ENCODE results near the gene LINGO1.

Gene LINGO1

DNA sequence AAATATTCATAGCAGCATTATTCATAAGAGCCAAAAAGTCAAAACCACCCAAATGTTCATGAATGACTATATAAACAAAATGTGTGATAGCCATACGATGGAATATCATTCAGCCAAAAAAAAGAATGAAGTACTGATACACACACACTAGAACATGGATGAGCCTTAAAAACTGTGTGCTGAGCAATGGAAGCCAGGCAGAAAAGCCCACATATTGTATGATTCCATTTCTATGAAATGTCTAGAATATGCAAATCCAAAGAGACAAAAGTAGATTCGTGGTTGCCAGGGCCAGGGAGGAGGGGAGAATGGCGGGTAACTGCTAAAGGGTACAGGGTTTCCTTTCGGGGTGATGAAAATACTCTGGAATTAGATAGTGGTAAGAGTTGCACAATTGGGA is 37.2 kb upstream of the LINGO1 start:
- Histone ChIP-seq H3K27ac (ENCODE audit: low read length) (no peak overlapping the region), H3K27me3 (ENCODE audit: control insufficient read depth, insufficient read depth, low read length) (no peaks in the 10 kb centered on the region), H3K36me3 (ENCODE audit: control insufficient read depth, insufficient read depth, low read length) (no peaks in the 10 kb centered on the region), H3K4me1 (ENCODE audit: control insufficient read depth, insufficient read depth, low read length) (no peaks in the 10 kb centered on the region; the same call in 1 of the 2 replicates), H3K9me3 (ENCODE audit: control insufficient read depth, insufficient read depth, low read length) (no peaks in the 10 kb centered on the region), H3K4me3 (ENCODE audit: low read length) (no peak overlapping the region)
- no peak for DNase-seq (ENCODE audit: low read depth, low spot score)
- WGBS (ENCODE audit: insufficient coverage, insufficient read length), result no CpG with 5 or more reads among the region's 4 CpGs

DNA sequence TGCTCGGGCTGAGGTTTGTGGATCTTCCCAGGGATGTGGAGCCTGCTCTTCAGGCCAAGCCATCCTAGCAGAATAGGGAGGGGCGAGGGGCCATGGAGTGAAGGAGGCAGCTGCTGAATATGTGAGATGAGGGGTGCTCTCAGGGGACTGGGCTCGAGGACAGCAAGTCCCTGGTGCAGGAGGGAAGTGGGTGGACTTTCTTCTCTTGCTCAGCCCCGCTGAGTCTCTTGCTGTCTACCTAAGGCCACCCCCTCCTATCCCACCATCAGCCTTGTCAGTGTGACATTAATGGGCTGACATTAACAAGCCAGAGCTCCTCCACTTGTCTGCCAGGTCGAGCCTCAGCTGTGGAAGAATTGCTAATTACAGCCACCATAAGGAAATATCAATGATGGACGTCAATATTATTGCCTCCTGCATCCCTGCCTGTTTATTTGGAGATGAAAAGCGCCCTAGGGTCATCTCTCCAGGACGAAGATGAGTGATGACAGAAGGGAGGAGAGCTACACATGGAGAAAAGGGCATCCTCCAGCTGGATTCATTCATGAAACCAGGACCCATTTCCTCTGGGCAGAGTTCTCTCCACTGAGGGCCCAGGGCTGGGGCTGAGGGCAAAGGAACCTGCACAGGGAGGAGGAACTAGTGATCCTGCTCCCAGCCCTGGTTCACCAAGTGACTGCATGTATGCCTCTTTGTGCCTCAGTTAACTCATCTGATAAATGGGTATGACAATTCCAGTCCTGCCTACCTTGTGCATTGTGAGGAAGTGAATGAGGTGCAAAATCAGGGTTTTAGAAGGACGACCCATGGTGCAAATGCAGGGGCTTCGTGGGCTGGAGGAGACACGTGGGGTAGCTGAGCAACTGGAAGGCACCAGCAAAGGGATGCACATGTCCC is 34.9 kb upstream of the LINGO1 start:
- H3K4me3 ChIP-seq (ENCODE audit: low read length), result no peak overlapping the region
- H3K4me1 ChIP-seq (ENCODE audit: control insufficient read depth, insufficient read depth, low read length), result no peaks in the 10 kb centered on the region
- H3K9me3 ChIP-seq (ENCODE audit: control insufficient read depth, insufficient read depth, low read length), result no peaks in the 10 kb centered on the region
- no peaks in the 10 kb centered on the region for H3K27me3 ChIP-seq (ENCODE audit: control insufficient read depth, insufficient read depth, low read length)
- H3K36me3 ChIP-seq (ENCODE audit: control insufficient read depth, insufficient read depth, low read length), result no peaks in the 10 kb centered on the region
- WGBS (ENCODE audit: insufficient coverage, insufficient read length), result no CpG with 5 or more reads among the region's 11 CpGs
- H3K27ac ChIP-seq (ENCODE audit: low read length), result no peak overlapping the region
- DNase-seq (ENCODE audit: low read depth, low spot score), result no peak

DNA sequence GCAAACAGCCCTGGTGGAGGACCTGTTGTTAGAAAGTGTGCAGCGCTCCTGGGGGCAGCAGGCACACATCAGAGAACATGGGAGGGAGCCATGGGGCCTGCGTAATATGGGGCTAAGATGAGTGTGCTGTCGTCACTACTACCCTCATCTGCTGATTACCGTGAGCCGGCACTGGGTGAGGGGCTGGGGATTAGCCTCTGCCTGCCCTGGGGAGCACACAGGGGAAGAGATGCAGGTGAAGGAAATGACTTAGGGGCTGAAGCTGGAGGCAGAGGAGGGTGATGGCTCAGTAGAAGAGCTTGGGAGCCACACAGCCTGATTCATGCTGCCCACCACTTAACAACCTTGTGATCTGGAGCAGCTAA is 33.6 kb upstream of the LINGO1 start:
- no peak for DNase-seq (ENCODE audit: low read depth, low spot score)
- Histone ChIP-seq H3K36me3 (ENCODE audit: control insufficient read depth, insufficient read depth, low read length) (no peaks in the 10 kb centered on the region), H3K27ac (ENCODE audit: low read length) (no peak overlapping the region), H3K9me3 (ENCODE audit: control insufficient read depth, insufficient read depth, low read length) (no peaks in the 10 kb centered on the region), H3K27me3 (ENCODE audit: control insufficient read depth, insufficient read depth, low read length) (no peaks in the 10 kb centered on the region), H3K4me3 (ENCODE audit: low read length) (no peak overlapping the region), H3K4me1 (ENCODE audit: control insufficient read depth, insufficient read depth, low read length) (no peaks in the 10 kb centered on the region)
- no CpG with 5 or more reads among the region's 5 CpGs for WGBS (ENCODE audit: insufficient coverage, insufficient read length)

DNA sequence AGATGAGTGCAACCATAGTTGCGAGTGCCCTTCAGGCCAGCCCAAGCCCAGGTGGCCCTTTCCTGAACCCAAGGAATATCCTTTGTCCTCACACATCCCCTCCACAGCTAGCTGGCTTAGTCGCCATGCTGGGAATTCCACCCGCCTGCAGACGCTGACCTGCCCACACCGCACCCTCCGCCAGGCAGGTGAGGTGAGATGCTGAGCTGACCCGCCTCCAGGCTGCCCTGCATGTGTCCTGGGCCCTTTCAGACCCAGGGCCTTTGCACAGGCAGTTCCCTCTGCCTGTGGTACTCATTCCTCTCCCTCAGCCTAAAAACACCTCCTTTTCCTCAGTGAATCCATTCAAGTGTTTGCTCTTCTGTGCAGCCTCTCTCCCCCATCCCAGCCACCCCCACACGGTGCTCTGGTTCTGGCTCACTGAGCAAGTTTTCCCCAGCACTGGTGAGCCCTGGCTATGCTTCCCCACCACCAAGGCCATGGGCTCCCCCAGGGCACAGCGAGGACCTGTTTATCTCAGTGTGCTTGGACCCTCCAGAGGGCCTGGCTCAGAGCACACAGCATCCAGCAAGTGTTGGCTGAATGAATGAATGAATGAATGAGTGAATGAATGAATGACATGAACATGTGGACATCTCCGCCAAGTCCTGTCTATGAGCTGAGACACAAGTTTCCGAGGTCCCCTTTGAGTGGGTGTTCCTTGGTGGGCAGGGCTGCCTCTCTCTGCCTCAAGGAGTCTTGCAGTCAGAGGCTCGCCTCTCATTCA is 33.0 kb upstream of the LINGO1 start:
- H3K9me3 ChIP-seq (ENCODE audit: control insufficient read depth, insufficient read depth, low read length), result no peaks in the 10 kb centered on the region
- H3K27ac ChIP-seq (ENCODE audit: low read length), result no peak overlapping the region
- H3K36me3 ChIP-seq (ENCODE audit: control insufficient read depth, insufficient read depth, low read length), result no peaks in the 10 kb centered on the region
- H3K27me3 ChIP-seq (ENCODE audit: control insufficient read depth, insufficient read depth, low read length), result no peaks in the 10 kb centered on the region
- no CpG with 5 or more reads among the region's 12 CpGs for WGBS (ENCODE audit: insufficient coverage, insufficient read length)
- no peak for DNase-seq (ENCODE audit: low read depth, low spot score)
- H3K4me1 ChIP-seq (ENCODE audit: control insufficient read depth, insufficient read depth, low read length), result no peaks in the 10 kb centered on the region
- no peak overlapping the region for H3K4me3 ChIP-seq (ENCODE audit: low read length)

DNA sequence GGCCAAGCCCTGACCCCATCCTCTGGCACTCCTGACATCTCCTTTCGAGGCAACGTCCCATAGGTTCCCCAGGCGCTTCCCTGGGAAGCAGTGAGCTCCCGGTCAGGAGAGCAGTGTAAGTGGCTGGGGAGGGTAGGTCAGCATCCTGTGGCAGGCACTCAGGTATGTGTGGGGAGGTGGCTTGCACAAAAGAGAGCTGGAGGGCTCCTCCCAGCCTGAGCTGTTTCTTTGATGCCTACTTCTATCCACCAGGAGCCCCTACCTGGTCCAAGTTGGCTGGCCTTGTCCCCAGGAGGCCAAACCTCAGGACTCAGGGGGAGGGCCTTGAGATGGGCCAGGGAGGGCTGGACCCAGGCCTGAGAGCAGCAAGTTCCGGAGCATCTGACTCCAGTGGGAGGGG is 31.7 kb upstream of the LINGO1 start:
- Histone ChIP-seq H3K36me3 (ENCODE audit: control insufficient read depth, insufficient read depth, low read length) (no peaks in the 10 kb centered on the region), H3K27ac (ENCODE audit: low read length) (no peak overlapping the region), H3K9me3 (ENCODE audit: control insufficient read depth, insufficient read depth, low read length) (no peaks in the 10 kb centered on the region), H3K4me3 (ENCODE audit: low read length) (no peak overlapping the region), H3K27me3 (ENCODE audit: control insufficient read depth, insufficient read depth, low read length) (no peaks in the 10 kb centered on the region), H3K4me1 (ENCODE audit: control insufficient read depth, insufficient read depth, low read length) (no peaks in the 10 kb centered on the region)
- WGBS (ENCODE audit: insufficient coverage, insufficient read length), result no CpG with 5 or more reads among the region's 5 CpGs
- no peak for DNase-seq (ENCODE audit: low read depth, low spot score)

DNA sequence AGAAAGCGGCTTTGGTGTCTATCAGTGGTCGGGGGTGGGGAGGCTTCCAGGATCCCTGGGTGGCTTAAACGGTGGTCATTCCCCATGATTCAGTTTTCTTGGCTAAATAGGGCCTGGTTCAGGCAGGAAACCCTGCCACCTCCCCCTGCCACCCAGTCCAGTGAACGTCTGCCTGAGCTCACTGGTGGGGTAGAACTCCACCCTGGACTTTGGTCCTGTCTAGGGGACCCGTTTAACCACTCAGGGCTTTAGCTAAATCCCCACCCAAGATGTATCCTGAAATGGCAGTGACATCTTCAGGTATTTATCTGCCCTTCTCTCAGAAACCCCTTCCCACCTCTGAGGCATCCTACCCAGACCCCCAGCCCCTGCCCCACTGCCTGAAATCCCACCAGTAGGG is 30.5 kb upstream of the LINGO1 start:
- H3K9me3 ChIP-seq (ENCODE audit: control insufficient read depth, insufficient read depth, low read length), result no peaks in the 10 kb centered on the region
- H3K4me3 ChIP-seq (ENCODE audit: low read length), result no peak overlapping the region
- no peaks in the 10 kb centered on the region for H3K36me3 ChIP-seq (ENCODE audit: control insufficient read depth, insufficient read depth, low read length)
- no peak overlapping the region for H3K27ac ChIP-seq (ENCODE audit: low read length)
- WGBS (ENCODE audit: insufficient coverage, insufficient read length), result no CpG with 5 or more reads among the region's 5 CpGs
- no peaks in the 10 kb centered on the region for H3K27me3 ChIP-seq (ENCODE audit: control insufficient read depth, insufficient read depth, low read length)
- no peak for DNase-seq (ENCODE audit: low read depth, low spot score)
- no peaks in the 10 kb centered on the region for H3K4me1 ChIP-seq (ENCODE audit: control insufficient read depth, insufficient read depth, low read length)

DNA sequence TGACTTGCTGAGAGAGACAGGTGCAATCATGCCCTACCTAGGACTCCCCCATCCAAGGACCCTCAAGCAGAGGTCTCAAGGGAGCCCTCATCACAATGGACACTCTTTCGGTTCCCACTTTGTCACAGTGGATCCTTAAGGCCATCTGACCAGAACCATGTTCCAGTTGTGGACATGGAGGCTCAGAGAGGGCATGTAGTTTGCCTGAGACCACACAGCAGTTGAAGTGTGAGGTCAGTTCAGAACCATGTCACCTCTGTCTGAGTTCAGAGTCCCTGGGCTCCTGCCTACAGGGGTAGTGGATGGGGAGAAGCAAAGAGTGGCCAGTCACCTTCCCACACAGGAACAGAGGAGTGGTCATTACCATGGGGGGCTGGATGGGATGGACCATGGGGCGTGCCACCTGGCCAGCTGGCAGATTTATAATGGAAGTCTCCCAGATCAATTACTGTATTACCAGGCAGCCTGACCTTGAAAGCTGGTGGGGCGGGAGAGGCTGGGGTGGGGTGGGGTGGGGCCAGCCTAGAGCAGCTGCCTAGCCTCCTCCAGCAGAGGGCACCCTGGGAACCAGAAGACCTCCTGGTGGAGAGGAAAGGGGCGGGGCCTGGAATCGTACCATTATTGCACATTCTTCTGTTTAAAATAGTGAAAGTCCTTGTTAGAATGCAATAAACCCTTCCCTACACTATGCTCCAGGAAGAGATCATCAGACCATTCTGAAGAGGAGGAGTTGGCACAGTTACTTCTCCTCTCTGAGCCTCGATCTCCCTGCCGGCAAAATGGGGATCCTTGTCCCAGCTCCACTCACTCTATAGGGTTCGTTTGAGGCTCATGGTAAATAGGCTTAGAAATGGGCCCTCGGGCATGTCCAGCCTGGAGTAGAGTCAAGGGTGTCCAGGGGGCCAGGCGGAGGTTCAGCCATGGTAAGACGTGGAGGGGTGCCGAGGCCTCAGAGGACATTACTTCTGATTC is 26.9 kb upstream of the LINGO1 start:
- Histone ChIP-seq H3K4me1 (ENCODE audit: control insufficient read depth, insufficient read depth, low read length) (no peaks in the 10 kb centered on the region), H3K27me3 (ENCODE audit: control insufficient read depth, insufficient read depth, low read length) (no peaks in the 10 kb centered on the region), H3K36me3 (ENCODE audit: control insufficient read depth, insufficient read depth, low read length) (no peaks in the 10 kb centered on the region), H3K27ac (ENCODE audit: low read length) (no peak overlapping the region), H3K9me3 (ENCODE audit: control insufficient read depth, insufficient read depth, low read length) (no peaks in the 10 kb centered on the region), H3K4me3 (ENCODE audit: low read length) (no peak overlapping the region)
- WGBS (ENCODE audit: insufficient coverage, insufficient read length), result no CpG with 5 or more reads among the region's 12 CpGs
- DNase-seq (ENCODE audit: low read depth, low spot score), result no peak

DNA sequence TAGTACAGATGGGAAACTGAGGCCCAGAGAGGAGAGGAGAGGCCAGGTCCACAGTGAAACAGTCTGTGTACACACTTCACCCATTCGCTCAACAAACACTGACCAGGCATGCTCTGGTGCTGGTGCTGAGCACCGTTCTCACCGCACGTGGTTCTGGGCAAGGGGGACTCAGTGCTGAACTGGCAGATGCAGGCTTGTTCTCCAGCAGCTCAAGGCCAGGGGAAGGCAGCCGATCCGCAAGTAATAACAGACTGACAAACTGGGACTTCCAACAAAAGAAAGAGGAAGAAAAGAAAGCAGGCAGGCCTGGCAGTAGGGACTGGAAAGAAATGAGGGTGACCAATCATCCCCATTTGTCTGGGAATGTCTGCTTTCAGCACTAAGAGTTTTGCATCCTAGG is 25.6 kb upstream of the LINGO1 start:
- Histone ChIP-seq H3K27ac (ENCODE audit: low read length) (no peak overlapping the region), H3K9me3 (ENCODE audit: control insufficient read depth, insufficient read depth, low read length) (no peaks in the 10 kb centered on the region), H3K4me1 (ENCODE audit: control insufficient read depth, insufficient read depth, low read length) (no peaks in the 10 kb centered on the region), H3K27me3 (ENCODE audit: control insufficient read depth, insufficient read depth, low read length) (no peaks in the 10 kb centered on the region), H3K4me3 (ENCODE audit: low read length) (no peak overlapping the region), H3K36me3 (ENCODE audit: control insufficient read depth, insufficient read depth, low read length) (no peaks in the 10 kb centered on the region)
- WGBS (ENCODE audit: insufficient coverage, insufficient read length), result no CpG with 5 or more reads among the region's 6 CpGs
- no peak for DNase-seq (ENCODE audit: low read depth, low spot score)

DNA sequence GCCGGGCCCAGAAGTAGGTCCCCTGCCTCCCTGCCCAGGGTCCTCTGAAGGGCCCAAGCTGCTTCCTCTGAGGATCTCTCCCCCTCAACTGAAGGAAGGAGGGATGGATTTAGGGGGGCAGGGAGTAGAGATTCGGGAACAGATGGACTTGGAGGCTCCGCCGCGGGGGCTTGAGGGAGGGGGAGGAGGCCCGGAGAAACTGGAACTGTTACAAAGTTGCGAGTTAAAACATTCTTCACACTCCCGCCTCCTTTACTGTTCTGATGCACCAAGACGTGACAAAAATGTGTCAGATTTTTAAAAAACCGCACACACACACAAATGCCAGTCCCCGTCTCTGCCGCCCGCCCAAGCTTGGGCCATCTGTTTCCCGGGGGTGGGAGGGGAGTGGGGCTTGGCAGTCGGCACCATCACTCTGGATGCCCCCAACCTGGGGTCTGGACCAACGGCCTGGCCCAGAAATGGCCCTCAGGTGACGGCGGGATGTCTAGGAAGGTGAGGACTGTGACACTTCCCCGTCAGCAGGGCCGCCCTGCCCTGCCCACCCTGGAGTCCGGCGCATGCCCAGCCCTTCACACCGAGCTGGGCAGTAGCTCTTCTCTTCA is 25.0 kb upstream of the LINGO1 start:
- H3K4me1 ChIP-seq (ENCODE audit: control insufficient read depth, insufficient read depth, low read length), result no peaks in the 10 kb centered on the region
- no CpG with 5 or more reads among the region's 23 CpGs for WGBS (ENCODE audit: insufficient coverage, insufficient read length)

DNA sequence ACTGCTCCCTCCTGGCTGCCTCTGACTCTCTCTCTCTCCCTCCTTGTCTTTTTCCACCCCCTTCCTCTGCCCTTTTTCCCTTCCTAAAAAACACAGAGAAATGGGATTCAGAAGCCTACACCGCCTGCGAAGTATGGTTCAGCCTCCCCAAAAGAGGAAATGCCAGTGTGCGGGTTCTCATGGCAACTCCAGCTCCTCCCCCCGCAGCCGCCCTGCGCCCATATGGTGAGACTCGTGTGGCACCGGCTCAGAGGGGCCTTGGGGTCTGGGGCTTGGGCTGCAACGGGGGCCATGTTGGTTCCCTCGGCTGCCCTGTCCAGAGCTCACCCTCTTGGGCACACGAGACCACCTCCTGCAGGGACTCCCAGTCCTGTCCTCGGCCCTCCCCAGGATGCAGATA is 23.6 kb upstream of the LINGO1 start:
- Histone ChIP-seq H3K27me3 (ENCODE audit: control insufficient read depth, insufficient read depth, low read length) (no peaks in the 10 kb centered on the region), H3K9me3 (ENCODE audit: control insufficient read depth, insufficient read depth, low read length) (no peaks in the 10 kb centered on the region), H3K4me1 (ENCODE audit: control insufficient read depth, insufficient read depth, low read length) (no peaks in the 10 kb centered on the region), H3K4me3 (ENCODE audit: low read length) (no peak overlapping the region), H3K36me3 (ENCODE audit: control insufficient read depth, insufficient read depth, low read length) (no peaks in the 10 kb centered on the region), H3K27ac (ENCODE audit: low read length) (no peak overlapping the region)
- DNase-seq (ENCODE audit: low read depth, low spot score), result no peak
- WGBS (ENCODE audit: insufficient coverage, insufficient read length), result no CpG with 5 or more reads among the region's 12 CpGs

More for the DNA sequence above, 25.0 kb upstream of the LINGO1 start:
- H3K9me3 ChIP-seq (ENCODE audit: control insufficient read depth, insufficient read depth, low read length), result no peaks in the 10 kb centered on the region
- no peaks in the 10 kb centered on the region for H3K27me3 ChIP-seq (ENCODE audit: control insufficient read depth, insufficient read depth, low read length)
- no peaks in the 10 kb centered on the region for H3K36me3 ChIP-seq (ENCODE audit: control insufficient read depth, insufficient read depth, low read length)
- H3K27ac ChIP-seq (ENCODE audit: low read length), result no peak overlapping the region
- DNase-seq (ENCODE audit: low read depth, low spot score), result no peak
- H3K4me3 ChIP-seq (ENCODE audit: low read length), result no peak overlapping the region

Measured in iPS DF 6.9 (cell line).